Upper lobe of left lung (tissue), 4 donors: ENCODE results near the gene CSF1.

ENCODE experiments used
- CTCF ChIP-seq, 6 experiments: fragments of 450-650 bp in 4 of 6; fragments of 200-600 bp in 2 of 6; sonication (generic) in 2 of 6; IDR thresholded peaks; one replicate each; pipeline ENCODE4 v1.5.1; 2016 to 2019; ENCODE audit warnings: antibody characterized with exemption in 6 of 6
- EP300 ChIP-seq, 4 donors: sonication (generic); formaldehyde crosslinking; IDR thresholded peaks; one replicate each; pipeline ENCODE4 v1.5.1; 2017; ENCODE audit warnings: antibody characterized with exemption in 4 of 4, control low read depth in 2 of 4
- POLR2A ChIP-seq, 4 donors: fragments of 450-650 bp; IDR thresholded peaks; one replicate each; pipeline ENCODE4 v1.5.1; 2016 to 2017; ENCODE audit warnings: antibody characterized with exemption in 4 of 4, mild to moderate bottlenecking in 2 of 4

GRCh38 chr1:109931189-109931731, 20.6 kb downstream of the CSF1 start:
- TF ChIP-seq CTCF (IDR thresholded peaks at IDR 0.05) (peak in 2 of 6 experiments; percentile 22 to 39), EP300 (IDR thresholded peaks at IDR 0.05) (no peak), POLR2A (IDR thresholded peaks at IDR 0.05) (no peak)
